GM11168 (cell line): ENCODE measurements around the gene DPCD.

Source experiments
- in situ Hi-C: fragments of 300-500 bp; cut with MboI; formaldehyde crosslinking; loops from one replicate; pipeline ENCODE4 v1.12.0; 2022; ENCODE audit warnings: low sequenced_read_pairs; ENCODE audit not compliant: unreplicated experiment

The DPCD gene

GRCh38 chr10:101566333-101567164 is 21.6 kb upstream of the DPCD start:
- in situ Hi-C loops = loop anchor here (10.0 to 25.0 kb wide), 2 partner anchors 279 to 352 kb away; no protein-coding TSS in a partner anchor

- in situ Hi-C loops = loop anchor here (10.0 to 25.0 kb wide), 2 partner anchors 280 to 353 kb away; no protein-coding TSS in a partner anchor
These were observed 20.7 kb upstream of the DPCD start for GRCh38 chr10:101567165-101568006.

GRCh38 chr10:101568054-101568745 is 19.9 kb upstream of the DPCD start:
- in situ Hi-C loops = loop anchor here (10.0 to 25.0 kb wide), 2 partner anchors 281 to 353 kb away; no protein-coding TSS in a partner anchor

- in situ Hi-C loops = loop anchor here (10.0 to 25.0 kb wide), 2 partner anchors 282 to 354 kb away; no protein-coding TSS in a partner anchor
These were observed 18.8 kb upstream of the DPCD start for GRCh38 chr10:101569323-101569621.

- in situ Hi-C loops = loop anchor here (10.0 to 25.0 kb wide), 2 partner anchors 283 to 355 kb away; no protein-coding TSS in a partner anchor
These were observed 18.3 kb upstream of the DPCD start for GRCh38 chr10:101569622-101570427.

GRCh38 chr10:101570428-101571270 is 17.5 kb upstream of the DPCD start:
- in situ Hi-C loops = loop anchor here (25.0 kb wide), 1 partner anchor 283 kb away; no protein-coding TSS in a partner anchor

- in situ Hi-C loops = loop anchor here (25.0 kb wide), 1 partner anchor 284 kb away; no protein-coding TSS in a partner anchor
These were observed 16.7 kb upstream of the DPCD start for GRCh38 chr10:101571271-101571925.

- in situ Hi-C loops = loop anchor here (25.0 kb wide), 1 partner anchor 285 kb away; no protein-coding TSS in a partner anchor
These were observed 16.0 kb upstream of the DPCD start for GRCh38 chr10:101572126-101572525.

GRCh38 chr10:101572785-101573184 is 15.3 kb upstream of the DPCD start:
- in situ Hi-C loops = loop anchor here (25.0 kb wide), 1 partner anchor 285 kb away; no protein-coding TSS in a partner anchor

GRCh38 chr10:101573885-101574753 is 14.0 kb upstream of the DPCD start:
- in situ Hi-C loops = loop anchor here (25.0 kb wide), 1 partner anchor 287 kb away; no protein-coding TSS in a partner anchor

GRCh38 chr10:101575091-101575490 is 13.0 kb upstream of the DPCD start:
- in situ Hi-C loops = no loop called here

GRCh38 chr10:101575580-101576210 is 12.4 kb upstream of the DPCD start:
- in situ Hi-C loops = no loop called here

- in situ Hi-C loops = no loop called here
These were observed 11.8 kb upstream of the DPCD start for GRCh38 chr10:101576211-101576863.

- in situ Hi-C loops = no loop called here
These were observed 10.8 kb upstream of the DPCD start for GRCh38 chr10:101577121-101577871.

GRCh38 chr10:101578192-101578591 is 9.9 kb upstream of the DPCD start:
- in situ Hi-C loops = no loop called here
